ENCODE data around the gene CIBAR2. TPM values are rescaled to one million over a fixed set of nuclear protein-coding genes. Genes with fewer than 3 reads are reported as not detected.

CIBAR2 gene
- not detected in 5 replicates for total RNA-seq (2022; extraction: Qiagen RNA extraction; ENCODE audit: low read depth)

GRCh38 chr16:85112364-85112763 lies at the start of gene CIBAR2:
CIBAR2 (minus strand) TSS chr16:85112472; CDS start chr16:85112352, 120 bp downstream.

Other genes with a start within 250 kb of the CIBAR2 start
- 57.4 to 74.5 TPM (median 73.1 TPM) in 5 replicates for gene ZDHHC7, start 100.9 kb downstream of the CIBAR2 start, total RNA-seq (2022; extraction: Qiagen RNA extraction; ENCODE audit: low read depth)
- gene KIAA0513, start 84.7 kb downstream of the CIBAR2 start, total RNA-seq (2022; extraction: Qiagen RNA extraction; ENCODE audit: low read depth), result 1.8 to 3.2 TPM (median 2.2 TPM) in 5 replicates